ENCODE measurements around the gene CDK6. TPM values are rescaled to one million over a fixed set of nuclear protein-coding genes. Genes with fewer than 3 reads are reported as not detected.

CDK6 gene
- total and polyA plus RNA-seq, 9 of the 15 experiments (the other 6 are each of a cell fraction or from before 2014, with no cell fraction given), result 7.6 to 109 (median 44.4) TPM

DNA sequence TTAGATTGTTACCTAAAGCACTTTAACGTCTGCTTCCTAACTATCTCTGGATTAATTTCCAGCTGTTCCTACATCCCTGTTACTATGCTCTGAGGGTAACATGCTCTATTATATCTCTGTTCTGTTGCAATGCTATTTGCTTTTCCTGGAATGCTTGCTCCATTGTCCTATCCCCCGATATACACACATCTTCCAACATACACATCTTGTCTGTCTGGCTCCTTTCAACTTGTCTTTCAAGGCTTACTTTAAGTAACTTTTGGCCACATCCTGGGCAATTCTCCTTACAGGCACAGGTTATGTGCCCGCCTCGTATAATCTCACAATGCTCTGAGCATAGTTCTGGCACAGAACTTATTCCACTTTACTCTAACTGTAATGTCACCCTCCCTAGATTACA is 96.2 kb downstream of the CDK6 start (continued):
- TF ChIP-seq, protein P1, sequence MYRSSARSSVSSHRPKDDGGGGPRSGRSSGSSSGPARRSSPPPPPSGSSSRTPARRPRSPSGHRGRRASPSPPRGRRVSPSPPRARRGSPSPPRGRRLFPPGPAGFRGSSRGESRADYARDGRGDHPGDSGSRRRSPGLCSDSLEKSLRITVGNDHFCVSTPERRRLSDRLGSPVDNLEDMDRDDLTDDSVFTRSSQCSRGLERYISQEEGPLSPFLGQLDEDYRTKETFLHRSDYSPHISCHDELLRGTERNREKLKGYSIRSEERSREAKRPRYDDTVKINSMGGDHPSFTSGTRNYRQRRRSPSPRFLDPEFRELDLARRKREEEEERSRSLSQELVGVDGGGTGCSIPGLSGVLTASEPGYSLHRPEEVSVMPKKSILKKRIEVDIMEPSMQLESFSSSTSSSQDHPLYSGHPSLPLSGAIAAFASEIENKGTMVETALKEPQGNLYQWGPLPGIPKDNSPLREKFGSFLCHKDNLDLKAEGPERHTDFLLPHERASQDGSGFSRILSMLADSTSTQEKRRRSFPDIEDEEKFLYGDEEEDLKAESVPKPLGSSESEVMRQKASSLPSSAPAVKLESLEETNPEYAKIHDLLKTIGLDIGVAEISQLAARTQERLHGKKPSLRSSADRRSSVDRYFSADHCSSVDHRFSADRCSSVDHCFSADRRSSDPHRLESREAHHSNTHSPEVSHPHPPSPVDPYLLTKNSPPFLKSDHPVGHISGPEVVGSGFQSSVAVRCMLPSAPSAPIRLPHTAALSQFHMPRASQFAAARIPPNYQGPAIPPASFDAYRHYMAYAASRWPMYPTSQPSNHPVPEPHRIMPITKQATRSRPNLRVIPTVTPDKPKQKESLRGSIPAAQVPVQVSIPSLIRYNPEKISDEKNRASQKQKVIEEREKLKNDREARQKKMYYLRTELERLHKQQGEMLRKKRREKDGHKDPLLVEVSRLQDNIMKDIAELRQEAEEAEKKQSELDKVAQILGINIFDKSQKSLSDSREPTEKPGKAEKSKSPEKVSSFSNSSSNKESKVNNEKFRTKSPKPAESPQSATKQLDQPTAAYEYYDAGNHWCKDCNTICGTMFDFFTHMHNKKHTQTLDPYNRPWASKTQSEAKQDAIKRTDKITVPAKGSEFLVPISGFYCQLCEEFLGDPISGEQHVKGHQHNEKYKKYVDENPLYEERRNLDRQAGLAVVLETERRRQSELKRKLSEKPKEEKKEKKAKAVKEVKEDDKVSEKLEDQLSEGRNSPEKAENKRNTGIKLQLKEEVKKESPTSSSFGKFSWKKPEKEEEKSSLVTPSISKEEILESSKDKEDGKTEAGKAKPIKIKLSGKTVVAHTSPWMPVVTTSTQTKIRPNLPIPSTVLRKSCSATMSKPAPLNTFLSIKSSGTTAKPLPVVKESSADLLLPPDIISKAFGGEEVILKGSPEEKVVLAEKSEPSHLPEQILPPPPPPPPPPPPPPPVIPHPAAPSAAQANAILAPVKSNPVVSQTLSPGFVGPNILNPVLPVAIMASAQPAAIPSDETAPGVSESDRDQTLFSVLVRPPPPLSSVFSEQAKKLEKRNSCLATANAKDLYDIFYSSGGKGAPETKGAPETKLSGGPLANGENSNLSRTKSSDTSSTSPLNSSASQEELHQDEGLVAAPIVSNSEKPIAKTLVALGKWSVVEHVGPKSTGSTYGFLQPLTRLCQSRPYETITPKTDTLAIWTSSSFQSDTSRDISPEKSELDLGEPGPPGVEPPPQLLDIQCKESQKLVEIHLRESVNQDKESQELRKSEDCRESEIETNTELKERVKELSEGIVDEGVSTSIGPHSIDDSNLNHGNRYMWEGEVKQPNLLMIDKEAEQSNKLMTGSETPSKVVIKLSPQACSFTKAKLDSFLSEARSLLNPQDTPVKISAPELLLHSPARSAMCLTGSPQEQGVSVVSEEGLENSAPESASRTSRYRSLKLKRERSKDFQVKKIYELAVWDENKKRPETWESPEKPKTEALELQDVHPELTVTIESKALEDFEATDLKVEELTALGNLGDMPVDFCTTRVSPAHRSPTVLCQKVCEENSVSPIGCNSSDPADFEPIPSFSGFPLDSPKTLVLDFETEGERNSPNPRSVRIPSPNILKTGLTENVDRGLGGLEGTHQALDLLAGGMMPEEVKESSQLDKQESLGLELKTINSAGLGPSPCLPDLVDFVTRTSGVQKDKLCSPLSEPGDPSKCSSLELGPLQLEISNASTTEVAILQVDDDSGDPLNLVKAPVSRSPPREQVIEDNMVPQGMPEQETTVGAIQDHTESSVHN (IDR thresholded peaks at IDR 0.05; ENCODE audit: borderline replicate concordance in 1 of 2, low read depth in 1 of 2), result no peak
- TF ChIP-seq ZNF444 (CRISPR knock-in tag; IDR thresholded peaks at IDR 0.05) (no peak), CHD1 (IDR thresholded peaks at IDR 0.05; ENCODE audit: low read length) (no peak), ZNF766 (CRISPR knock-in tag; conservative IDR thresholded peaks at IDR 0.05) (no peak)
- TF ChIP-seq, protein P2, sequence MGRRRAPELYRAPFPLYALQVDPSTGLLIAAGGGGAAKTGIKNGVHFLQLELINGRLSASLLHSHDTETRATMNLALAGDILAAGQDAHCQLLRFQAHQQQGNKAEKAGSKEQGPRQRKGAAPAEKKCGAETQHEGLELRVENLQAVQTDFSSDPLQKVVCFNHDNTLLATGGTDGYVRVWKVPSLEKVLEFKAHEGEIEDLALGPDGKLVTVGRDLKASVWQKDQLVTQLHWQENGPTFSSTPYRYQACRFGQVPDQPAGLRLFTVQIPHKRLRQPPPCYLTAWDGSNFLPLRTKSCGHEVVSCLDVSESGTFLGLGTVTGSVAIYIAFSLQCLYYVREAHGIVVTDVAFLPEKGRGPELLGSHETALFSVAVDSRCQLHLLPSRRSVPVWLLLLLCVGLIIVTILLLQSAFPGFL (CRISPR knock-in tag; IDR thresholded peaks at IDR 0.05), result no peak
- TF ChIP-seq, protein P3, sequence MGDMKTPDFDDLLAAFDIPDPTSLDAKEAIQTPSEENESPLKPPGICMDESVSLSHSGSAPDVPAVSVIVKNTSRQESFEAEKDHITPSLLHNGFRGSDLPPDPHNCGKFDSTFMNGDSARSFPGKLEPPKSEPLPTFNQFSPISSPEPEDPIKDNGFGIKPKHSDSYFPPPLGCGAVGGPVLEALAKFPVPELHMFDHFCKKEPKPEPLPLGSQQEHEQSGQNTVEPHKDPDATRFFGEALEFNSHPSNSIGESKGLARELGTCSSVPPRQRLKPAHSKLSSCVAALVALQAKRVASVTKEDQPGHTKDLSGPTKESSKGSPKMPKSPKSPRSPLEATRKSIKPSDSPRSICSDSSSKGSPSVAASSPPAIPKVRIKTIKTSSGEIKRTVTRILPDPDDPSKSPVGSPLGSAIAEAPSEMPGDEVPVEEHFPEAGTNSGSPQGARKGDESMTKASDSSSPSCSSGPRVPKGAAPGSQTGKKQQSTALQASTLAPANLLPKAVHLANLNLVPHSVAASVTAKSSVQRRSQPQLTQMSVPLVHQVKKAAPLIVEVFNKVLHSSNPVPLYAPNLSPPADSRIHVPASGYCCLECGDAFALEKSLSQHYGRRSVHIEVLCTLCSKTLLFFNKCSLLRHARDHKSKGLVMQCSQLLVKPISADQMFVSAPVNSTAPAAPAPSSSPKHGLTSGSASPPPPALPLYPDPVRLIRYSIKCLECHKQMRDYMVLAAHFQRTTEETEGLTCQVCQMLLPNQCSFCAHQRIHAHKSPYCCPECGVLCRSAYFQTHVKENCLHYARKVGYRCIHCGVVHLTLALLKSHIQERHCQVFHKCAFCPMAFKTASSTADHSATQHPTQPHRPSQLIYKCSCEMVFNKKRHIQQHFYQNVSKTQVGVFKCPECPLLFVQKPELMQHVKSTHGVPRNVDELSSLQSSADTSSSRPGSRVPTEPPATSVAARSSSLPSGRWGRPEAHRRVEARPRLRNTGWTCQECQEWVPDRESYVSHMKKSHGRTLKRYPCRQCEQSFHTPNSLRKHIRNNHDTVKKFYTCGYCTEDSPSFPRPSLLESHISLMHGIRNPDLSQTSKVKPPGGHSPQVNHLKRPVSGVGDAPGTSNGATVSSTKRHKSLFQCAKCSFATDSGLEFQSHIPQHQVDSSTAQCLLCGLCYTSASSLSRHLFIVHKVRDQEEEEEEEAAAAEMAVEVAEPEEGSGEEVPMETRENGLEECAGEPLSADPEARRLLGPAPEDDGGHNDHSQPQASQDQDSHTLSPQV (IDR thresholded peaks at IDR 0.05), result no peak

All from K562 (cell line).